ENCODE results near the gene GRHPR.

GRCh38 chr9:37373621-37374020 lies 48.9 kb upstream of the GRHPR start:
- no peak for TF ChIP-seq CTCF (IDR thresholded peaks at IDR 0.05)
- no peak for TF ChIP-seq POLR2A (IDR thresholded peaks at IDR 0.05)
- TF ChIP-seq POLR2AphosphoS5 (IDR thresholded peaks at IDR 0.05) = no peak
